ENCODE measurements around the gene RPUSD4. TPM values are rescaled to one million over a fixed set of nuclear protein-coding genes. Genes with fewer than 3 reads are reported as not detected.

RPUSD4 gene
- total RNA-seq, 1 experiment from 2014 or later, result 40.1 TPM

DNA sequence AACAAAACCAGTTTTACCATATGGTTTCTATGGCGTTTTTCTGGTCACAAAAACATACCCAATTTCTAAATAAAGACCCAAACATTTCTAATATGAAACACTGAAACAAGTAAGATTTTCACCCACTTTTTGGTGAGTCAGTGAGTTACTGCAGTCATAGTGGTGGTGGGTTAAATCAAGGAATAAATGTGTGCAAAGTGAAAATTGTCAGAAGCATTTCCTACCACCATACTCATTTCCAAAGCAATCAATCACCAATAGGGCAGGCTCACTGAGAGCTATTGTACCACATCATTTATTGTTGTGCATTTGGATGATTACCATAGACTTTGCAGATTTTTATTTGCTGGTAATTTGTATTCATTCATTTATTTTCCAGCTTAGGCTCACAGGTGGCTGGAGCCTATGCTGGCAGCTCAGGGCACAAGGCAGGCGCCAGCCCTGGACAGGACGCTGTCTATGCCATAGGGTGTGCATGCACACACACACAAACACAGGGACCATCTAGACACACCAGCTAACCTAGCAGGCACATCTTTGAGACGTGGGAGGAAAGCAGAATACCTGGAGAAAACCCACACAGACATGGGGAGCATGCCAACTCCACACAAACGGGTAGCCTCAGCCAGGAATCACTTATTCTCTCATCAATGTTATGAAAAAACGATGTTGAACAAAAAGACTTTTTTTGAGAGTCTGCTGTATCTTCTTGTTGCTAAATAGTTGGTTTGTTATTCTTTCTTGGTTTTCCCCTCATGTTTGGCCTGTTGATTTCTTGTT, 5.3 kb upstream of the RPUSD4 start:
- Histone ChIP-seq H4K20me1 (ENCODE audit: insufficient read depth) (no peaks in the 10 kb centered on the region), H3K9me3 (ENCODE audit: control insufficient read depth in 1 of 2, insufficient read depth in 1 of 2, low read depth in 1 of 2, low read length in 2 of 2) (no peaks in the 10 kb centered on the region), H3K36me3 (ENCODE audit: control insufficient read depth in 1 of 2, insufficient read depth in 2 of 2, low read length in 2 of 2) (no peaks in the 10 kb centered on the region), H2AFZ (ENCODE audit: low read depth, low read length, poor library complexity, severe bottlenecking) (no peak overlapping the region), H3K79me2 (ENCODE audit: insufficient read depth, low read length) (peaks cover 90% of the 10 kb centered on the region), H3K9me2 (ENCODE audit: insufficient read depth) (no peaks in the 10 kb centered on the region), H3K4me2 (ENCODE audit: low read length) (no peak overlapping the region), H3K27ac (ENCODE audit: low read depth, low read length) (no peak overlapping the region), H3K27me3 (ENCODE audit: insufficient read depth, low read length) (no peaks in the 10 kb centered on the region), H3K9ac (ENCODE audit: low read length) (no peak overlapping the region), H3K4me1 (ENCODE audit: control insufficient read depth in 1 of 2, insufficient read depth in 2 of 2, low read length in 2 of 2) (peaks cover 0 to 9% of the 10 kb centered on the region in 2 experiments; a peak in 3 of 4 replicates), H3K4me3 (replicated peaks in 1 of 2; ENCODE audit: low read depth in 1 of 2, low read length in 2 of 2) (no peak overlapping the region)
- DNase-seq (ENCODE audit: low read depth, low spot score) (no peak), ATAC-seq (no peak)
- RAD21 ChIA-PET (ENCODE audit: low non-redundant PET in 1 of 2, low total read pairs in 2 of 2, uncharacterized antibody in 2 of 2, unreplicated experiment in 2 of 2), result no interaction called here
- TF ChIP-seq SIN3A (IDR thresholded peaks at IDR 0.05; ENCODE audit: low read depth) (no peak), SRF (IDR thresholded peaks at IDR 0.05; ENCODE audit: low read depth) (no peak), FOSL1 (IDR thresholded peaks at IDR 0.05; ENCODE audit: low read depth) (no peak), CBX3 (IDR thresholded peaks at IDR 0.05; ENCODE audit: low read depth) (no peak)
- TF ChIP-seq, protein P1, sequence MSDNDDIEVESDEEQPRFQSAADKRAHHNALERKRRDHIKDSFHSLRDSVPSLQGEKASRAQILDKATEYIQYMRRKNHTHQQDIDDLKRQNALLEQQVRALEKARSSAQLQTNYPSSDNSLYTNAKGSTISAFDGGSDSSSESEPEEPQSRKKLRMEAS (IDR thresholded peaks at IDR 0.05), result no peak
- BruUV-seq (replicated peaks), result no TSS peak
- intact Hi-C loops (cut with micrococcal nuclease), result no loop called here
- POLR2A ChIA-PET, result no interaction called here
- CTCF ChIA-PET, result no interaction called here

DNA sequence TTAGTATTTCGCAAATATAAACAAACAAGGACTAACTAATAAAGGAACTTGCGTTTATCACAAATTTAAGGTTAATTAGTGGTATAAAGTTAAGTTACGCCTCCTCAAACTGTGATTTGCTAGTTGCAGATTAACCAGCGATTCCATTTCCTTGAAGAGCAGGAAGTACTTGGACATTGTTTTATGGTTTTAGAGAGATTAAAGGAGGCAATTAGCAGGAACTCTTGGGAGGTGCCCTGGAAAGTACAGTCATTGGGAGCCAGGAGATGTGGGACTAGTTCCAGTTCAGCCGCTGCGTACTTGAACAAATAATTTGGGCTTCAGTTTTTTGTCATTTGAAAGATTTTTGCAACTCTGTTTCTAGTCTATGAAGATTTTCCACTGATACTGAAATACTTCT, 3.4 kb upstream of the RPUSD4 start:
- DNase-seq (ENCODE audit: low read depth, low spot score) (no peak), ATAC-seq (no peak)
- no peaks in the 10 kb centered on the region for H4K20me1 ChIP-seq (ENCODE audit: insufficient read depth)
- H3K4me3 ChIP-seq (replicated peaks in 1 of 2; ENCODE audit: low read depth in 1 of 2, low read length in 2 of 2), result no peak overlapping the region
- no peaks in the 10 kb centered on the region; a peak in 1 of 4 replicates for H3K36me3 ChIP-seq (ENCODE audit: control insufficient read depth in 1 of 2, insufficient read depth in 2 of 2, low read length in 2 of 2)
- H3K27me3 ChIP-seq (ENCODE audit: insufficient read depth, low read length), result no peaks in the 10 kb centered on the region
- ChIA-PET POLR2A (no interaction called here), RAD21 (ENCODE audit: low non-redundant PET in 1 of 2, low total read pairs in 2 of 2, uncharacterized antibody in 2 of 2, unreplicated experiment in 2 of 2) (interaction anchor here in 1 of 2 experiments (0.7 kb wide), 1 partner anchor 136 kb away, joined by 3 read pairs; no protein-coding TSS in a partner anchor), CTCF (no interaction called here)
- BruUV-seq (replicated peaks), result no TSS peak
- H3K4me1 ChIP-seq (ENCODE audit: control insufficient read depth in 1 of 2, insufficient read depth in 2 of 2, low read length in 2 of 2), result peaks cover 4 to 14% of the 10 kb centered on the region in 2 experiments; a peak in 3 of 4 replicates
- intact Hi-C loops (cut with micrococcal nuclease), result no loop called here
- H3K9ac ChIP-seq (ENCODE audit: low read length), result no peak overlapping the region
- peaks cover 89% of the 10 kb centered on the region for H3K79me2 ChIP-seq (ENCODE audit: insufficient read depth, low read length)
- H3K9me2 ChIP-seq (ENCODE audit: insufficient read depth), result no peaks in the 10 kb centered on the region
- H3K9me3 ChIP-seq (ENCODE audit: control insufficient read depth in 1 of 2, insufficient read depth in 1 of 2, low read depth in 1 of 2, low read length in 2 of 2), result no peaks in the 10 kb centered on the region
- no peak overlapping the region for H2AFZ ChIP-seq (ENCODE audit: low read depth, low read length, poor library complexity, severe bottlenecking)
- no peak overlapping the region for H3K27ac ChIP-seq (ENCODE audit: low read depth, low read length)
- no peak overlapping the region for H3K4me2 ChIP-seq (ENCODE audit: low read length)
- no peak for TF ChIP-seq CEBPB (IDR thresholded peaks at IDR 0.05; ENCODE audit: low read depth)
- no peak for TF ChIP-seq EZH2 (IDR thresholded peaks at IDR 0.05)
- no peak for TF ChIP-seq SIN3A (IDR thresholded peaks at IDR 0.05; ENCODE audit: low read depth)
- TF ChIP-seq TCF7L2 (IDR thresholded peaks at IDR 0.05; ENCODE audit: borderline replicate concordance, extremely low read depth, insufficient read depth, insufficient read length), result no peak
- TF ChIP-seq, protein P1 (IDR thresholded peaks at IDR 0.05), result no peak
- TF ChIP-seq YY1 (IDR thresholded peaks at IDR 0.05; ENCODE audit: extremely low read depth, insufficient replicate concordance, low read depth, low read length), result no peak
- no peak for TF ChIP-seq SP1 (IDR thresholded peaks at IDR 0.05; ENCODE audit: low read depth)
- TF ChIP-seq, protein P2, sequence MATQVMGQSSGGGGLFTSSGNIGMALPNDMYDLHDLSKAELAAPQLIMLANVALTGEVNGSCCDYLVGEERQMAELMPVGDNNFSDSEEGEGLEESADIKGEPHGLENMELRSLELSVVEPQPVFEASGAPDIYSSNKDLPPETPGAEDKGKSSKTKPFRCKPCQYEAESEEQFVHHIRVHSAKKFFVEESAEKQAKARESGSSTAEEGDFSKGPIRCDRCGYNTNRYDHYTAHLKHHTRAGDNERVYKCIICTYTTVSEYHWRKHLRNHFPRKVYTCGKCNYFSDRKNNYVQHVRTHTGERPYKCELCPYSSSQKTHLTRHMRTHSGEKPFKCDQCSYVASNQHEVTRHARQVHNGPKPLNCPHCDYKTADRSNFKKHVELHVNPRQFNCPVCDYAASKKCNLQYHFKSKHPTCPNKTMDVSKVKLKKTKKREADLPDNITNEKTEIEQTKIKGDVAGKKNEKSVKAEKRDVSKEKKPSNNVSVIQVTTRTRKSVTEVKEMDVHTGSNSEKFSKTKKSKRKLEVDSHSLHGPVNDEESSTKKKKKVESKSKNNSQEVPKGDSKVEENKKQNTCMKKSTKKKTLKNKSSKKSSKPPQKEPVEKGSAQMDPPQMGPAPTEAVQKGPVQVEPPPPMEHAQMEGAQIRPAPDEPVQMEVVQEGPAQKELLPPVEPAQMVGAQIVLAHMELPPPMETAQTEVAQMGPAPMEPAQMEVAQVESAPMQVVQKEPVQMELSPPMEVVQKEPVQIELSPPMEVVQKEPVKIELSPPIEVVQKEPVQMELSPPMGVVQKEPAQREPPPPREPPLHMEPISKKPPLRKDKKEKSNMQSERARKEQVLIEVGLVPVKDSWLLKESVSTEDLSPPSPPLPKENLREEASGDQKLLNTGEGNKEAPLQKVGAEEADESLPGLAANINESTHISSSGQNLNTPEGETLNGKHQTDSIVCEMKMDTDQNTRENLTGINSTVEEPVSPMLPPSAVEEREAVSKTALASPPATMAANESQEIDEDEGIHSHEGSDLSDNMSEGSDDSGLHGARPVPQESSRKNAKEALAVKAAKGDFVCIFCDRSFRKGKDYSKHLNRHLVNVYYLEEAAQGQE (IDR thresholded peaks at IDR 0.05; ENCODE audit: low read depth), result no peak
- TF ChIP-seq RAD21 (IDR thresholded peaks at IDR 0.05; ENCODE audit: low read depth), result no peak
- TF ChIP-seq, protein P3, sequence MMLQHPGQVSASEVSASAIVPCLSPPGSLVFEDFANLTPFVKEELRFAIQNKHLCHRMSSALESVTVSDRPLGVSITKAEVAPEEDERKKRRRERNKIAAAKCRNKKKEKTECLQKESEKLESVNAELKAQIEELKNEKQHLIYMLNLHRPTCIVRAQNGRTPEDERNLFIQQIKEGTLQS (IDR thresholded peaks at IDR 0.05), result no peak
- no peak for TF ChIP-seq EGR1 (IDR thresholded peaks at IDR 0.05; ENCODE audit: low read depth)
- TF ChIP-seq POLR2A (IDR thresholded peaks at IDR 0.05; ENCODE audit: borderline replicate concordance, extremely low read depth, insufficient read depth, insufficient read length), result no peak
- TF ChIP-seq CBX3 (IDR thresholded peaks at IDR 0.05; ENCODE audit: low read depth), result no peak
- TF ChIP-seq FOSL1 (IDR thresholded peaks at IDR 0.05; ENCODE audit: low read depth), result no peak
- TF ChIP-seq POLR2AphosphoS5 (IDR thresholded peaks at IDR 0.05; ENCODE audit: low read depth, low read length), result no peak
- TF ChIP-seq ZFX (IDR thresholded peaks at IDR 0.05), result no peak

Data from HCT116 (cell line).